ENCODE data around the gene RC3H2.

DNA sequence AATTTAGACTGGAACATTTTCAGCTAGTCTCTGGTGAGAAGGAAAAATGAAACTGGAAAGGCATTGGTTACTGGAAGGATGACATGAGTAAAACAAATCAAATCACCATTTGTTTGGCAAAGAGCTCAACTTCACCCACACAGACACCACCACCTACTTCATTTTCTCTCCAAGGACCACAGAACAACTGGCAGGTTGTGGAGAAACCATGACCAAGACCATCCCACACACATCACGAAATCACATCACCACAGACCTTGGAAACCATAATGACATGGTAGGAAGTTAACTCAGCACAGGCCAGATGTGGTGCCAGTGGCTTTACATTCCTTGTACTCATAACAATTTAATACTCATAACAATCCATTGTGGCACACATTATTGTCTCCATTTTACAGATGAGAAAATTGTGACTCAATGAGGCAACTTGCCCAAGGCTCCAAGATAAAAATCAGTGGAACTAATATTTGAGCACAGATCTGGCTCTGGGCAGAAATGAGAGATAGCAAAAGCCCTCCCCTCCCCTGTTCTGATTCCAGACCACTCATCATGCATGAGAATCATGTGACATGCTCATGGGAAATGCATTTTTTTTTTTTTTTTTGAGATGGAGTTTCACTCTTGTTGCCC lies 97.8 kb downstream of the RC3H2 start:
- TF ChIP-seq, protein P1, sequence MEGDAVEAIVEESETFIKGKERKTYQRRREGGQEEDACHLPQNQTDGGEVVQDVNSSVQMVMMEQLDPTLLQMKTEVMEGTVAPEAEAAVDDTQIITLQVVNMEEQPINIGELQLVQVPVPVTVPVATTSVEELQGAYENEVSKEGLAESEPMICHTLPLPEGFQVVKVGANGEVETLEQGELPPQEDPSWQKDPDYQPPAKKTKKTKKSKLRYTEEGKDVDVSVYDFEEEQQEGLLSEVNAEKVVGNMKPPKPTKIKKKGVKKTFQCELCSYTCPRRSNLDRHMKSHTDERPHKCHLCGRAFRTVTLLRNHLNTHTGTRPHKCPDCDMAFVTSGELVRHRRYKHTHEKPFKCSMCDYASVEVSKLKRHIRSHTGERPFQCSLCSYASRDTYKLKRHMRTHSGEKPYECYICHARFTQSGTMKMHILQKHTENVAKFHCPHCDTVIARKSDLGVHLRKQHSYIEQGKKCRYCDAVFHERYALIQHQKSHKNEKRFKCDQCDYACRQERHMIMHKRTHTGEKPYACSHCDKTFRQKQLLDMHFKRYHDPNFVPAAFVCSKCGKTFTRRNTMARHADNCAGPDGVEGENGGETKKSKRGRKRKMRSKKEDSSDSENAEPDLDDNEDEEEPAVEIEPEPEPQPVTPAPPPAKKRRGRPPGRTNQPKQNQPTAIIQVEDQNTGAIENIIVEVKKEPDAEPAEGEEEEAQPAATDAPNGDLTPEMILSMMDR (IDR thresholded peaks at IDR 0.05) = no peak
- TF ChIP-seq EZH2phosphoT487 (IDR thresholded peaks at IDR 0.05) (no peak), EZH2 (IDR thresholded peaks at IDR 0.05) (no peak)
